ENCODE results near the gene RAD18.

Gene RAD18

DNA sequence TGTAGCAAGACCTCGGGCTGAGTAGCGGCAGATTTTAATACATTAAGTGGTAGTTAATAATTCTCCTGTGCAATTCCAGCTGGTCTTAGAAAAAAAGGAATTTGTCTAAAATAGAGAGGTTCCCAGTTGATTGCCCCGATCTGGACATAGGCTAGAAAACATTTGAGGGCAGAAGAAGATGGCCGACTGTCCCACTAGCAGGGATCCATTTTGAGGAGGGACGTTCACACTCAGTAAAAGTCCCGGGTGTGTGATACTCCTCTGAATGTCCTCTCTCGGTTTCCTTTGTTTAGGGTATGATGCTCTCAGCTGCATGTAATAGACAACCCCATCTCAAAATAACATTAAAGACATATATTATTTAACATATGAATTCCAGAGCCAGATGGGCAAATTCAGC is 116.0 kb downstream of the RAD18 start:
- no peaks in the 10 kb centered on the region for H3K36me3 Mint-ChIP-seq (ENCODE audit: low read depth)
- no peaks in the 10 kb centered on the region for H3K9me3 Mint-ChIP-seq
- intact Hi-C loops (cut with micrococcal nuclease), result no loop called here
- no peak overlapping the region for H3K27ac Mint-ChIP-seq
- H3K27me3 Mint-ChIP-seq, result no peaks in the 10 kb centered on the region
- no peak overlapping the region for H3K4me3 Mint-ChIP-seq
- no peaks in the 10 kb centered on the region for H3K4me1 Mint-ChIP-seq (ENCODE audit: low read depth)

DNA sequence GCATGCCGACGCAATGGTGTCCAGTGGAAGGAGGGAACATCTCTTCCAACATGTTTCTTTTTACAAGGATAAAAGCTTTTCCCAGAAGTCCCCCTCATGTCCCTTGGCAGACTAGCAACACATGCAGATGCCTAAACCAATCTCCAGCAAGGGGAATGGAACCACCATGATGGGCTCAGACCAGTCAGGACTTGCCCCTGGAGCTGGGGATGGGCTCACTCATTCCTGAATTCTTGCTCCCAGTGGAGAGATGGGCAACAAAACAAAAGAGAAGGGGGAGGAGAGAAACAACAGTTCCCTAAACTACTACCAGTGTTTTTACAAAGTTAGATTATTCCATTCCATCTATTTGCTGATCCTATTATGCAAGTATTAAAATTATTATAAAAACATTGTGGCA is 117.1 kb downstream of the RAD18 start:
- Mint-ChIP-seq H3K36me3 (ENCODE audit: low read depth) (no peaks in the 10 kb centered on the region), H3K4me3 (no peak overlapping the region), H3K27me3 (no peaks in the 10 kb centered on the region), H3K9me3 (no peaks in the 10 kb centered on the region), H3K27ac (no peak overlapping the region), H3K4me1 (ENCODE audit: low read depth) (no peaks in the 10 kb centered on the region)
- intact Hi-C loops (cut with micrococcal nuclease), result no loop called here

DNA sequence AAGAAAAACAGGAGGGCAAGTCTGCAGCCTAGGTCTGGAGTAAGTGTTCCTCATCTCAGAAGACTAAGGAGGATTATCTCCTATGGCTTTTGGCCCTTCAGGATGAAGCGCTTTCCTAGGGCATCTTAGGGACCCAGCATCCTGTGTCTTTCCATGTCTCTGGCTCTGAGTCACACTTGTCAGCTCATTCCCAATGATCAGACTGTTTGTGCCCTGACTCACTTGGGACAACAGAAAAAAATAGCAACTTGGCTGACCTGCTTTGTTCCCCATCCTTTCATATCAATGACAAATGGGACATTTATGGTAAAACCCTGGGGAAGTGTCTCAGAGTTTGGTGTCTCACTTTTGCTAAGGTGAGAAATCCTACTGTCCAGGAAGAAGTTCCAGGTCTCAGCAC is 117.6 kb downstream of the RAD18 start:
- Mint-ChIP-seq H3K4me3 (no peak overlapping the region), H3K4me1 (ENCODE audit: low read depth) (no peaks in the 10 kb centered on the region), H3K27ac (no peak overlapping the region)

DNA sequence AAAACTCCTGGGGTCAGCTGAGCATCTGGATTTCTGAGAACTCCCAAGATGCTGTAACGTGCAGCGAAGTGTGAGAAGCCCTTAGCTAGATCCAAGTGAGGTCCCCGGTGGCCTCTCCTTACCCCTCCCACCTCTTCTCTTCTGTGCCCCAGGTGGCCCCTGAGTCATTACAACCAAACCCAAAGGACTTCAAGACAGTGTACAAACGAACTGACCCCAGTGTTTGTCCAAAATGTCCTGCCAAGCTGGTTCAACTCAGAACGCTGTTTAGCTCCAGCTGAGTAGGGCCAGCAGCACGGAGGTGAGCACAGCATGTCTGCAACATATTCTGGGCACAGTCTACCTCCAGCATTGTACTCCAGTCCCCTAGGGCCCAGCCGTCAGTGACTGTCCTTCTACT is 119.9 kb downstream of the RAD18 start:
- intact Hi-C loops (cut with micrococcal nuclease), result no loop called here
- Mint-ChIP-seq H3K36me3 (ENCODE audit: low read depth) (no peaks in the 10 kb centered on the region), H3K4me1 (ENCODE audit: low read depth) (no peaks in the 10 kb centered on the region), H3K27ac (no peak overlapping the region), H3K27me3 (no peaks in the 10 kb centered on the region), H3K9me3 (no peaks in the 10 kb centered on the region), H3K4me3 (no peak overlapping the region)

More for the DNA sequence above, 117.6 kb downstream of the RAD18 start:
- intact Hi-C loops (cut with micrococcal nuclease), result no loop called here
- no peaks in the 10 kb centered on the region for H3K9me3 Mint-ChIP-seq
- H3K27me3 Mint-ChIP-seq, result no peaks in the 10 kb centered on the region
- no peaks in the 10 kb centered on the region for H3K36me3 Mint-ChIP-seq (ENCODE audit: low read depth)

DNA sequence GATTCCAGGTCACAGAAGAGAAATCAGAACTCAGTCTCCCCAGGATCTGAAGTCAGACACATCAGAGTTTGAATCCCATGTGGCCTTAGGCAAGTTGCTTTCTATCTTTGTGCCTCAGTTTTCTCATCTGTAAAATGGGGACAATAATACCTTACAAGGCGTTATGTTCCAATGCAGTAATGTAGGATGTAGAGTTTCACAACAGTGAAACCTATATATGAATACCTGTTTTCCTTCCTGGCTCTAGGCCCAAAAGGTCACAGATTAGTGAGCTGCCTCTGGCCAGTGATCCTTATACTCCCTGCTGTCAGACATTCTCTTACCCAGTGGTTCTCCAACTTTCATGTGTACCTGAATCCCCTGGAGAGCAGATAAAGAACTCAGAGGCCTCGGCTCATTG is 121.0 kb downstream of the RAD18 start:
- intact Hi-C loops (cut with micrococcal nuclease), result no loop called here
- Mint-ChIP-seq H3K36me3 (ENCODE audit: low read depth) (no peaks in the 10 kb centered on the region), H3K9me3 (no peaks in the 10 kb centered on the region), H3K27ac (no peak overlapping the region), H3K4me1 (ENCODE audit: low read depth) (no peaks in the 10 kb centered on the region), H3K4me3 (no peak overlapping the region), H3K27me3 (no peaks in the 10 kb centered on the region)

DNA sequence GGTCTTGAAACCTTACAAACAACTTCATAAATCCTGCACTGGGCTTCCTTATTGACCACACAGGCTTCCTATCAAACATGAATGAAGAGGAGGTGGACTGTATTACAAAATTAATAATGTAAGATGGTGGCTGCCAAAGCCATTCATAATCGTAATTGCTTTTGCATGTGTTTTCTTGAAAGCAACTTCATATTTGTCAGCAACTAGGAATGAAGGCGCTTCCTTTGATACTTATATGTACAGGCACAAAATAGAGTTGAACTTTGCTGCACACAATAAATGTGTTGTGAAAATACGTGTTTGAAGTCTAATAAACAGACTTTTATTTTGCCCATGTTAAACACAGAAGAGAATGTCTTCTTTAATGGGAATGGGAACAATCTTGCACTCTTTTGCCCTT is 121.8 kb downstream of the RAD18 start:
- H3K9me3 Mint-ChIP-seq, result no peaks in the 10 kb centered on the region
- H3K27me3 Mint-ChIP-seq, result no peaks in the 10 kb centered on the region
- no peak overlapping the region for H3K27ac Mint-ChIP-seq
- H3K36me3 Mint-ChIP-seq (ENCODE audit: low read depth), result no peaks in the 10 kb centered on the region
- intact Hi-C loops (cut with micrococcal nuclease), result no loop called here
- H3K4me1 Mint-ChIP-seq (ENCODE audit: low read depth), result no peaks in the 10 kb centered on the region
- H3K4me3 Mint-ChIP-seq, result no peak overlapping the region

DNA sequence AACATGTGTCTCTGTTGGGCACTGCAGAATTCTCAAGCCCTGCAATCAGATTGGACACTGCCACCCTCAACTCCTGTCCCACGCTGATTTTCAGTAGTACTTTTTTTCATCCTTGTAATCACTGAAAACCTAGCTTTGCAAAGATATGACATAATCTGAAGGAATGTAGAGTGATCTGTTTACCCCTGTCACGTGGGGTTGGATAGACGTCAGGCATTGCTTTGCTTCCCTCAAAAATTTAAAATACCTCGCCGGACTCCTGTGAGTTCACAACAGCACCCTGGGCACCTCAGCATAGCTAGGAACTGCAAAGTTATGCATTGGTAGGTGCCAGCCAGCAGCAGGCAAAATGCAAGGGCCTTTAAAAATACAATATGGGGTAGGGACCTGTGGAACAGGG is 122.7 kb downstream of the RAD18 start:
- H3K27ac Mint-ChIP-seq, result no peak overlapping the region
- H3K27me3 Mint-ChIP-seq, result no peaks in the 10 kb centered on the region
- H3K4me1 Mint-ChIP-seq (ENCODE audit: low read depth), result no peaks in the 10 kb centered on the region
- no peaks in the 10 kb centered on the region for H3K9me3 Mint-ChIP-seq
- intact Hi-C loops (cut with micrococcal nuclease), result no loop called here
- H3K36me3 Mint-ChIP-seq (ENCODE audit: low read depth), result no peaks in the 10 kb centered on the region
- H3K4me3 Mint-ChIP-seq, result no peak overlapping the region

DNA sequence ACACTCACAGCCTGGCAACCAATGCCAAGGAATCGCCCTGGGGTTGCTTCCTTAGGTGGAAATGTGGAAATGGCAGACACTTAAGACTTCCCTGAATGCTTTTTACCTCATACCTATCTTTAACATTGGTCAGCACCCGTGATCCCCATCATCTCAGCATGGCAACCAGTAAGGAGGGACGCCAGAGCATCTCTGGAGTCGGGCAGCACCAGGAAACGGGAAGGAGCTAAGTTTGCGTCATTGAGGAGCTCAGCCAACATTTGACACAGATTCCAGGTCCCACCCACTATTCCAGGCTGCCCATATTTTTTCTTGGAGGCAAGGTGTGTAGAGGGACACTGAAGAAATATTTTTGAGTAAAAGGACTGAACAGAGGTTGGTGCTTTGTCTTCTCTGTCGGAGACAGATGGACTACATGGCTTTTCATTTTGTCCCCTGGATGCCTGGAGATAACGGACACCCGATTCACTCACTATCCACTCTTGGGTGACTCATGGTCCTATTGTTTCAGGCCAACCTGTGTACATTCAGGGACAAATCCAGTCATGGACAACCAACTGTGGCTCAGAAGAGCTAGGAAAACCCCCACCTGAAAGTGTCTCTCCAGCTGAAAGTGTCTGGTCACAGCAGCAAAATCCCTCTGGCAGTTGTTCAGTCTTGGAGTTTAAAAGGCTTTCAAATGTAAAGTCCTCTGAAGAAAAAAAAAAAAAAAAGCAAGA is 123.5 kb downstream of the RAD18 start:
- intact Hi-C loops (cut with micrococcal nuclease), result no loop called here
- no peaks in the 10 kb centered on the region for H3K9me3 Mint-ChIP-seq
- H3K4me3 Mint-ChIP-seq, result no peak overlapping the region
- H3K27ac Mint-ChIP-seq, result no peak overlapping the region
- H3K4me1 Mint-ChIP-seq (ENCODE audit: low read depth), result no peaks in the 10 kb centered on the region
- H3K27me3 Mint-ChIP-seq, result no peaks in the 10 kb centered on the region
- no peaks in the 10 kb centered on the region for H3K36me3 Mint-ChIP-seq (ENCODE audit: low read depth)

DNA sequence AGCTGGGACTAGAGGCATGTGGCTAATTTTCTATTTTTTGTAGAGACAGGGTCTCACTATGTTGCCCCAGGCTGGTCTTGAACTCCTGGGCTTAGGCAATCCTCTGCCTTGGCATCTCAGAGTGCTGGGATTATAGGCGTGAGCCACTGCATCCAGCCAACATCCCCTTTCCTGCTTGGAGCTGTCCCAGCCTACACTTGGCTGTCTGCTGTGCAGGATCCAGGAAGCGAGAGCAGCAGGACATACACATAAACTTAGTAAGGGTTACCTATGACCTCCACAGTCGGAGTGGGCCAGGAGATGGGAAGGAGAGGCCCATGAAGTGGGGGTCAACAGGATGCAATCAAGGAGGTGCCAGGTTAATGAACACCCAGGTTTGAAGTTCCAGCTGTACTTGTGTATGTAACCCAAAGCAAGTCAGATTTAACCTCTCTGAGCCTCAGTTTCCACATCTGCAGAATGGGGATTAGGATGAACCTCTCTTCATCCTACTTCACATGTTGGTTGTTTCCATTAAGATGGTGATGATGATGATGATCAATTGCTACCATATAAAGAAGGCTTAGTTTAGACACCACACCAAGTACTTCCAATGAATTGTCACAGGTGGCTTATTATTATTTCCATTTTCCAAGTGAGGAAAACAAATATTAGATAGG is 124.4 kb downstream of the RAD18 start:
- intact Hi-C loops (cut with micrococcal nuclease), result no loop called here
- Mint-ChIP-seq H3K4me3 (no peak overlapping the region), H3K36me3 (ENCODE audit: low read depth) (no peaks in the 10 kb centered on the region), H3K4me1 (ENCODE audit: low read depth) (no peaks in the 10 kb centered on the region), H3K27me3 (no peaks in the 10 kb centered on the region), H3K9me3 (no peaks in the 10 kb centered on the region), H3K27ac (no peak overlapping the region)

DNA sequence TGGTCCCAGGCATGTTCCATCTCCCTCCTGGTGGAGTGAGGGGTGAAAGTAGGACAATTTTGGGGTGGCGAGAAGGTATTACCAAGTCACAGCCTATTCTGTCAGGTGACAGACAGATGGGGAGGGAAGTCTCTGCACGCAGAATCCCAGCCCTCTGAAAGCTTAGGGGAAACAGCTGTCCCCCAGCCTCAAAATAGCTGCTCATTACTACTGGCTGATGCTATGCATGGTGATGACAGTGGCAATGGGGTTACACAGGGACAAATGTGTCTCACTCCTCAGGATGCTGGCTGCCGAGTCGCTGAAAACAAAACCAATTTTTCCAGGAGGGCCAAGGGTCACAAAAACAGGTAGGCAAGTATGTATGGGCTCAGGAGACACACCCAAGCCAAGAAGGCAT is 125.0 kb downstream of the RAD18 start:
- no peak overlapping the region for H3K4me3 Mint-ChIP-seq
- H3K4me1 Mint-ChIP-seq (ENCODE audit: low read depth), result no peaks in the 10 kb centered on the region
- no peaks in the 10 kb centered on the region for H3K9me3 Mint-ChIP-seq
- no peak overlapping the region for H3K27ac Mint-ChIP-seq
- H3K27me3 Mint-ChIP-seq, result no peaks in the 10 kb centered on the region
- intact Hi-C loops (cut with micrococcal nuclease), result no loop called here
- no peaks in the 10 kb centered on the region for H3K36me3 Mint-ChIP-seq (ENCODE audit: low read depth)

DNA sequence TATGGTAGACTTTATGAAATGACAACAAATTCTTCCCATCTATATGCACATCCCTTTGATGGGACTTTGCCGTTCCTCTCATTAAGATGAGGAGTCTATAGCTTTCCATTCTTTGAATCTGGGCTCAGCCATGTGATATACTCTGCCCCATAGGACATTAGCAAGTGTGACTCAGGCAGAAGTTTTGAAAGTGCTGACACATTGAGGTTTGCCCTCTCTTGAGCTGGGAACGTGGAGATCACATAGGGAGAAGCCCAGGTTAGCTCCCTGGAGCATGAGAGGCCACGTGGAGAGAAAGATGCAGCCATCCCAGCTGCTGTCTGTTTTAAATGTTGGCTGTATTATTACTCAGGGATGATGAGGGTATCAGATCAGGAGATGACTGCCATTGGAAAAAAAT is 126.1 kb downstream of the RAD18 start:
- H3K36me3 Mint-ChIP-seq (ENCODE audit: low read depth), result no peaks in the 10 kb centered on the region
- no peak overlapping the region for H3K4me3 Mint-ChIP-seq
- H3K9me3 Mint-ChIP-seq, result no peaks in the 10 kb centered on the region
- no peaks in the 10 kb centered on the region for H3K27me3 Mint-ChIP-seq
- H3K27ac Mint-ChIP-seq, result no peak overlapping the region
- no peaks in the 10 kb centered on the region for H3K4me1 Mint-ChIP-seq (ENCODE audit: low read depth)
- intact Hi-C loops (cut with micrococcal nuclease), result no loop called here

DNA sequence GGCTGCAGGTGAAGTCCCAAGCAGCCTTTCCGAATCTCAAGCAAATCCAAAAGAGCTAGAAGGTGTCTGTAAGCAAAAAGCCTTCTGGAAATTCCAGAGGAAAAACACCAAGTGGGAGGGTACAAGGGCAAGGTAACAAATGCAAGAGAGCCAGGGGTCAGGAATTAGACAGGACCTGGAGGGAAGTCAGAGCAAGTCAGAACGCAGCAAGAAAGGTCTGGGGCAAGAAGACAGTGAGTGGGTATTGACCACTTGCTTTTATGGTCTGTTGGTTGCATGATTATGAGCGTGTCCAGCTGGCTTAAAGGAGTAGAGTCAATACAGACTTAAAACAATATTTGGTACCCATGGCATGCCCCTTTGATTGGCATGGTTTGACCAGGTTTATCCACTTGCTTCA is 127.2 kb downstream of the RAD18 start:
- Mint-ChIP-seq H3K4me3 (no peak overlapping the region), H3K27me3 (no peaks in the 10 kb centered on the region), H3K27ac (no peak overlapping the region), H3K4me1 (ENCODE audit: low read depth) (no peaks in the 10 kb centered on the region), H3K9me3 (no peaks in the 10 kb centered on the region), H3K36me3 (ENCODE audit: low read depth) (no peaks in the 10 kb centered on the region)
- intact Hi-C loops (cut with micrococcal nuclease), result no loop called here

DNA sequence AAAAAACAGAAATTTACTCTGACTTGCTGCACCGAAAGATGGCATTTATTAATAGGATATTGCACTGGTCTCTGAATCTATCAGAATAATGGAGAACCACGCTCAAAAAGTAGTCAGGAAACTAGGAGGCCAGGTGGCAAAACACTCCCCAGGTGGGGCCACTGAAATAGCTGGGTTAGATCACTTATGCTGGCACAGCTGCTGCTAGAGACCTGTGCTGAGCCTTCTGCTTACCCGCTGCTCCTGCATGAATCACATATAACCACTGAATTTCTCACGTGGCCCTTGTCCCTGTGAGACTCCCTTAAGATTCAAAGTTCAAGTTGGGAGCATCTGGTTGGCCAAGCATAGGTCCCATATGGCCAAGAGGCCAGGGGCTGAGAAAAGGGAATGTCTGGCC is 127.9 kb downstream of the RAD18 start:
- intact Hi-C loops (cut with micrococcal nuclease), result no loop called here
- Mint-ChIP-seq H3K4me1 (ENCODE audit: low read depth) (no peaks in the 10 kb centered on the region), H3K36me3 (ENCODE audit: low read depth) (no peaks in the 10 kb centered on the region), H3K4me3 (no peak overlapping the region), H3K27ac (no peak overlapping the region), H3K27me3 (no peaks in the 10 kb centered on the region), H3K9me3 (no peaks in the 10 kb centered on the region)

DNA sequence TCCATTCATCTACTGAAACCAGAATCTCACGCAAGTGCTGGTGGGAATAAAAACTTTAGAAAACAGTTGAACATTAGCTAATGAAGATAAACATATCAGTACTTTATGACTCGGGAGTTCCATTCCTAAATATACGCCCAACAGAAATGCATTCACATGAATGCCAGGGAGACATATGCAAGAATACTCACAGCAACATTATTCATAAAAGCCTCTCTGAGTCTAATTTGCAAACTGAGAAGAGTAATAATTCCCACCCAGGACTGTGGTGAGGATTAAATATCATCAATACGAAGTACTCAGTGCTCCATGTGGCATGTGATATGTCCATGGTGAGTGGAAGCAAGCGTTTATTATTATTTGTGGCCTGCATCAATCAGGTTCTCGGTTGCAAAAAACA is 128.3 kb downstream of the RAD18 start:
- no peaks in the 10 kb centered on the region for H3K9me3 Mint-ChIP-seq
- no peaks in the 10 kb centered on the region for H3K4me1 Mint-ChIP-seq (ENCODE audit: low read depth)
- no peak overlapping the region for H3K27ac Mint-ChIP-seq
- intact Hi-C loops (cut with micrococcal nuclease), result no loop called here
- no peak overlapping the region for H3K4me3 Mint-ChIP-seq
- H3K27me3 Mint-ChIP-seq, result no peaks in the 10 kb centered on the region
- no peaks in the 10 kb centered on the region for H3K36me3 Mint-ChIP-seq (ENCODE audit: low read depth)

DNA sequence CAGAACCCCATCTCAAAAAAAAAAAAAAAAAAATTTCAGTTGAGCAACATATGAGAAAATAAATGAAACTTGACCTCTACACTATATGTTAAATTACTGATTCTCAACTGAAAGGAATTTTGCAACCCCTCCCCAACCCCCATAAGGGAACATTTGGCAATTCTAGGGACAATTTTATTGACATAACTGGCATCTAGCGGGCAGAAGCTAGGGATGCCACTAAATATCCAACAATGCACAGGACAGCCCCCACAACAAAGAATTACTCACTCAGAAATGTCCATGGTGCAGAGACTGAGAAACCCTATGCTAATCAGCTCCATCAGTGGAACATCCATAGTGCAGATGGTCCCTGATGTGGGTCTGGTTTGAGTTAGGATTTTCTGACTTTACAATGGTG is 135.6 kb downstream of the RAD18 start:
- intact Hi-C loops (cut with micrococcal nuclease), result no loop called here
- no peaks in the 10 kb centered on the region for H3K9me3 Mint-ChIP-seq
- H3K4me3 Mint-ChIP-seq, result no peak overlapping the region
- no peaks in the 10 kb centered on the region for H3K36me3 Mint-ChIP-seq (ENCODE audit: low read depth)
- H3K27me3 Mint-ChIP-seq, result no peaks in the 10 kb centered on the region
- no peaks in the 10 kb centered on the region for H3K4me1 Mint-ChIP-seq (ENCODE audit: low read depth)
- no peak overlapping the region for H3K27ac Mint-ChIP-seq

Data from dendritic cell treated with granulocyte-macrophage colony-stimulating factor and Interleukin-4, amounts not matched to agents 40 ng/mL and 50 ng/mL, for 4 days (primary cell).